CD4-positive, alpha-beta T cell treated with Interleukin-6 for 4 hours (primary cell): ENCODE results near the gene NR0B2.
"Not testable (repeated sequence)": the region's sequence is repeated elsewhere in the genome, so short reads cannot be mapped to it uniquely, and the experiment has no call there.

Experiments
- DNase-seq: peaks from one replicate; pipeline ENCODE4 v3.0.0-alpha.2; 2020; ENCODE audit warnings: mixed read lengths

NR0B2 gene

GRCh38 chr1:26888231-26888630 lies 25.5 kb downstream of the NR0B2 start:
- no peak for DNase-seq

GRCh38 chr1:26887125-26887524 lies 26.6 kb downstream of the NR0B2 start:
- DNase-seq, result peak; percentile 16

GRCh38 chr1:26882696-26883463 lies 30.9 kb downstream of the NR0B2 start:
- no peak for DNase-seq

GRCh38 chr1:26881611-26882010 lies 32.2 kb downstream of the NR0B2 start:
- not testable (repeated sequence) for DNase-seq

- no peak for DNase-seq
Measured at GRCh38 chr1:26879793-26880192, 34.0 kb downstream of the NR0B2 start.

GRCh38 chr1:26877326-26877725 lies 36.4 kb downstream of the NR0B2 start:
- DNase-seq, result no peak

- no peak for DNase-seq
Measured at GRCh38 chr1:26874896-26875295, 38.9 kb downstream of the NR0B2 start.

- DNase-seq, result not testable (repeated sequence)
Measured at GRCh38 chr1:26873097-26873496, 40.7 kb downstream of the NR0B2 start.

GRCh38 chr1:26864610-26865480 lies 48.9 kb downstream of the NR0B2 start:
- DNase-seq, result peak; percentile 97

- DNase-seq, result no peak
Measured at GRCh38 chr1:26863685-26864077, 50.1 kb downstream of the NR0B2 start.

- DNase-seq, result peak; percentile 71
Measured at GRCh38 chr1:26862781-26863684, 50.7 kb downstream of the NR0B2 start, which contains the start of gene SFN. SFN (plus strand) TSS chr1:26863149; CDS start chr1:26863213, 64 bp downstream.

- DNase-seq, result no peak
Measured at GRCh38 chr1:26861889-26862378, 51.8 kb downstream of the NR0B2 start.
